ENCODE data around the gene PCTP. TPM values are rescaled to one million over a fixed set of nuclear protein-coding genes. Genes with fewer than 3 reads are reported as not detected.

Gene PCTP
- total RNA-seq, 1 donor from 2014 or later, result 7.7 TPM

DNA sequence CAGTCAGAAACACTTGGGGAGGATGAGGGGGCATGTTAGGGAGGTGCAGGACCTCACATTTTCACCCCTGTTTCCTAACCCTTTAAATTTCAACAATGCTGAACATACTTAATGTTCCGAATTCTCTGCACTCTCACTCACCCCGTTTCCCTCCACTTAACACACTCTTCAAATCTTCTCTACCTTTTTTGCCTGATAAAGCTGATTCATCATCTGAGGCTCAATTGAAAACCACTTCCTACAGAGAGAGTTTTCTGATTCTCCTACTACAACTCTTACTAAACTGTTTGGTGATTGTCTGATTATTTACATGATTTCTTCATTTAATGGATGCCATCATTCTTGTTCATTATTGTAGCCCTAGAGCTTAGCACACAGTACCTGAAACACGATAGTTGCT lies 42.4 kb downstream of the PCTP start:
- DNase-seq (ENCODE audit: low spot score), result no peak

DNA sequence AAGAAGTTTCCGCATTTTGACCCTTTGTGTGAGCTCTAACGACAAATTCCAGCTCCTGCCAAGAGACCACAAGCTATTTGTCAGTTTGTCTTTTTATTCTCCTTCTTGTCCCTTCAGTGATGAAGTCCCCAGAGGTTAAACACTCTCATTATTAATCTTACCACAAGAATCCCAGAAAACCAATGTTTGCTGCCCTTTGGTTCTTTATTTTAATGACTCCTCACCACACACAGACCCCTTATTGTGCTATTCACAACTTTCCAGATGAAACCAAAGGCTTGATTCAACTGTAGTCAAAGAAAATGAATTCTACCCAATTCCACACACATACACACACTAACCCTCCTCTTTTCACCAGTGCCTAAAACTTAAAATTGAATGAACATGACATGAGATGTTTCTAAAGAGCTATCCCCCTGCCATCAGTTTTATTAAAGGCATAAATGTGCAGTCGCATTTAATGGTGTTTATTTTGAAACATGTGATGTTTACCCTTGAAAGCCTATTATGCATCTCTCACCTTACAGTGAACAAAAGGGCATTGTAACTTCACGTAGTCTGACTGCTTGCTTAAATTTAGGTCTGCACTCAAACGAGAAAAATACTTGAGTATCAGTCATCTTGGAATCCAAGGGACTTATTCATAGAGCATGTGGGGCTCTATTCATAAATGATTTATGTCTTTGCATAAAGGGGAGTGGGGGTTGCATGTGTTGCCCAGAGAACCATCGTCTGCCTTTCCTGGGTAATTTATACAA lies 44.1 kb downstream of the PCTP start:
- no peak for DNase-seq (ENCODE audit: low spot score)

DNA sequence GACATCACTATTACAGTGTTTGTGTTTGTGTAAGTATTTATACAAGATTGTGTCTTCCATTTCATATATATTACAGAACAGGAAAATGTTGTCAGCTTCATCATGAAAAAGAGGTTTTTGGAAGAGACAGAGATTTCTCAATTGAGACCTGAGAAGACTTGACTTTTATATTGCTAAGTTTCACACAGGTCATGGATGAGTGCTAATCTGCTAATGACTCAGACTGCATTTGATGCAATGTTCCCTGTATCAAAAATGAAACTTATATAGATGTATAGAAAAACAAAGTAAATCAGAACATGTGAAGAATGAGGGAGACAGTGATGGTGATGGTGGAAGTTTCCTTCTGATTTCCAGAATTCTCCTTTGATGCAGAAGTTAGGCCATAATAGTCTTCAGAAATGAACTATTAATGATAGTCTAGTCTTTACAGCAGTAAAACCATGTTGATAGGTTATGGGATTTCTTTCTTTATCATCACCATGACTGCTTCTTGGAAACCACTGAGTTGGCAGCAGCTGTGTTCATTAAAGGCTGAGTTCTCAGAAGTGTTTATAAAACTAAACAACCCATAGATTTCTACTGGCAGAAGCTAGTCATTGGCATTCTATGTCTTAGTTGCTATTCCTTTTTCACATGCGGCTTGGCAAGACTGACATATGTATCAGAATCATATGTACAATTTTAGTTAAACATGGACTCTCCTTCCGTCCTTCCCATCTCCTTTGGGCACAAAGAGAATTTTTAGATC lies 56.1 kb downstream of the PCTP start:
- no peak for DNase-seq (ENCODE audit: low spot score)

DNA sequence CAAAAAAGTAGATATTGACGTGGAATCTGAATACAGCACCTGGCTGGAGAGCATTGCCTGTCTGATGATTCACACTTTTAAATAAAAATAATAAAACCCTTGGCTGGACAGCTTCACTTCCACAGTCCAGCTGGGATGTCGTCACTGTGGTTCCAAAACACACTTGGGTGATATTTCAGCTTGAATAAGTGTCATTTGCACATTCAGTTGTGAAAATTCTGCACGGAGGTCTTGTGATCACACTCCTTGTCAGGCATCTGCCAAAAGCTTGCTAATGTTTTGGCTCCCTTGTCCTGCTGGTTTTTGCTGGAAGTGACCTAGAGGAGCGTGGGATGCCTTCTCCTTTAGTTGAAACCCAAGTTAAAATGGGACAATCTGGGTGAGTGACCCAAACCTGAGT lies 60.7 kb downstream of the PCTP start:
- DNase-seq (ENCODE audit: low spot score), result no peak

DNA sequence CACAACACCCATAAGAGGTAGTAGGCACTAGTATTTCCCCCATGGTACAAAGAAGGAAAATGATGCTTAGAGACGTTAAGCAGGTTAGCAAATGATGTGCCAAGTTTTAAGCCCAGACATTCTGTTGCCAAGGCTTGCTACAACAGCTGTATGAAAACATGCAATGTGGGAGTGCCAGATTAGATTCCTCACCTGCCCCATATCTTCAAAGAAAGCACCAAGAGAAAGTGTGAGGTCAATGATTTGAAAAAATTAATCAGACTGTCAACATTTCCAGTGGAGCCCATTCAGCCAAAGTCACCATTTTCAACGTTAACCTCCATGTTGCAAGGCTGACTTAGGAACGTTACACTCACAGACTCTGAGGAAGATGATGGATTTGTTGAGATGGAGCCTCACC lies 61.5 kb downstream of the PCTP start:
- no peak for DNase-seq (ENCODE audit: low spot score)

DNA sequence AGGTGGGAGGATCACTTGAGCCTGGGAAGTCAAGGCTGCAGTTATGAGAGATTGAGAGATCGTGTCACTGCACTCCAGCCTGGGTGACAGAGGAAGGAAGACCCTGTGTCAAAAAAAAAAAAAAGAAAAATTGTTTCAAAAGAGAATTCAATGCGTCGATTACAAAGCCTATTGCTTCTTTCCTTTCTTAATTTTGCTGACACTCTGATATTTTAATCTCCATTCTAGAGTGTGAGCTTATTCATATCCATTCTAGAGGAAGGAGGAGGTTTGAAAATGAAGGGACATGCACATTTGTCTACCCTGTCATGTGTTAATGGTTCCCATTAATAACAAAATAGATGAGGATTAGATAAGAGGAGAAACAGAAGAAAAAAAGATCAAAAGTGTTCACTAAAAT lies 63.1 kb downstream of the PCTP start:
- no peak for DNase-seq (ENCODE audit: low spot score)

DNA sequence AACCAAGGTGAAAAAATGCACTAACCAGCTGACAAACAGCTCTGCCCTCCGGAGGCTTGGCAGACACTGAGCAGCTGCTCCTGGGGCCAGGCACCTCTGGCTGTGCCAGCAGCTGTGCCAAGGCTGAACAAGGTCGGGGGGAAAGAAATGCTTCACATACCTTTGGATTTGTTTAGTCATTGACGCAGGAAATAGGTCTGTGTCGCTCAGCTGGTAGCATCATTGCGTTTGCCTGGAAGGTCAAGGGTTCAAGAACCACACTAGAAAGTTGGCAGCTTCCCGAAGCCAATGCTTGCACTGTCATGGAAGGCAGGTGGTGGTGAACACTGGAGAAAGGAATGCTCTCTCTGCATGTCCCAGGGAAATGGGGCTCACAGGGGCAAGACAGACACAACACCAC lies 63.5 kb downstream of the PCTP start:
- no peak for DNase-seq (ENCODE audit: low spot score)

DNA sequence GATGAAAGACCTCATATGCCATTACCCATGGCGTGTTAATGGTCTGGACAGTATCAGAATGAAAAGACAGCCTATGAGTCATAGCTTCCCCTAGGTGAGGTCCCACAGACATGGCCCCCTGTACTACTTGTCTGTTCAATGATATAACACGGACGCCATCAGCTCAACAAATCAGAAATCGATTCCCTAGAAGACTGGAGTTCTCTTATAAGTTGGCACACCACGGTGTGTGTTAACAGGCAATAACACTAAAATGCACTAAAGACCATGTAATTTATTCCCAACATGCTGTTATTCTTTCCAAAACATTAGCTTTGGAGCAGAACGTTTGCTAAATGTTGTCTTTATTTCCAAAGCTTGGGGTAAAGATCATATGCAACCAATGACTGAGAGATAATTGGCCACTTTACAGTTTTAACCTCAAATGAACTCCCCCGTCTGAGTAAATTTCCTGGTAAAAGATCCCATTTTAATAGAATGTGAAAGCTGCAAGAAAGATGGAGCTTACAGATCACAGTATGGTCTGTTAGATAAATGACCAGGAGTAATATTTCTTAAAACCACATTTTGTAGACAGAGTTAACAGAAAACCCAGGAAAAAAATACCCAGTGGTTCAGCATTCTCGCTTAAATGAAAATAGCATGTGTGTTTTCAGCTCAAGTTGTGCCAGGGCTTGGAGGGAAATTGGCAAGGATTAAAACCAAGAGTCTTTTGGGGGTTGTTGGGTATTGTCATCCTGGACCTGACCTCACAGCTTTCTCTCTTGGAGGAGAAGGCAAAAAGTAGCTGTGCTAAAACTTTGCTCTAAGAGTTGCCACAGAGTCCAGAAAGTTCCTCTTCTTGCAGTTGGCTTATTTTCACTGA lies 65.9 kb downstream of the PCTP start:
- DNase-seq (ENCODE audit: low spot score), result no peak

DNA sequence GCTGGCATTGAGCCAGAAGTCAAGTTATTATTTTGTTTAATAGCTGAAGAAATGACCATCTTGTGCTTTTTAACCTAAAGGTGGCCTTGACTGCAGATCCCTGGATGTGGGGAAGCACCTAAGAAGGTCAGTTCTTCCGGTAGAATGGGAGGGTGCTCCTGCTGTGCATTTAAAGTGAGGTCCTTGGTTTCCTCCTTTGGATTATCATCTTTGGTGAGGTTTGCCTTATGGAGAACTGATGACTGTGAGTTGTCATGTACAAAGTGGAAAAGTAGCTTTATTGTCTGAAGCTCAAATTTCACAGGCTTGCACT lies 66.5 kb downstream of the PCTP start:
- DNase-seq (ENCODE audit: low spot score), result no peak

DNA sequence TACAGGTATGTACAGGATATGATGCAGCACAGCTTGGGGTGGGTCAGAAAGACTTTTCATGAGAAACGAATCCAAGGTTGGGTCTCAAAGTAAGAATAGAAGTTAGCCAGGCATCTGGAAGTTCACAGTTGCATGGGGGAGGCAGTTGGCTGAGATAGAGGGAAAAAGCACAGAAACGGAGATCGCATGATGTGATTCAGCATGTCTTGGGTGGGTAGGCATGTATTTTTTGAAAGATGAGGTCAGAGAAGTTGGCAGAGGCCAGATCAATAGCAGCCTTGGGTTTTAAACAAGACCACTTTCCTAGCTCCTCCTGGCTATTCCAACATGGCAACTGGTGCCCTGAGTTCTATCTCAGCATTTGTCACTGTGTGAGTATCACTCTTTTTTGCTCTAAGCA lies 67.2 kb downstream of the PCTP start:
- DNase-seq (ENCODE audit: low spot score), result no peak

DNA sequence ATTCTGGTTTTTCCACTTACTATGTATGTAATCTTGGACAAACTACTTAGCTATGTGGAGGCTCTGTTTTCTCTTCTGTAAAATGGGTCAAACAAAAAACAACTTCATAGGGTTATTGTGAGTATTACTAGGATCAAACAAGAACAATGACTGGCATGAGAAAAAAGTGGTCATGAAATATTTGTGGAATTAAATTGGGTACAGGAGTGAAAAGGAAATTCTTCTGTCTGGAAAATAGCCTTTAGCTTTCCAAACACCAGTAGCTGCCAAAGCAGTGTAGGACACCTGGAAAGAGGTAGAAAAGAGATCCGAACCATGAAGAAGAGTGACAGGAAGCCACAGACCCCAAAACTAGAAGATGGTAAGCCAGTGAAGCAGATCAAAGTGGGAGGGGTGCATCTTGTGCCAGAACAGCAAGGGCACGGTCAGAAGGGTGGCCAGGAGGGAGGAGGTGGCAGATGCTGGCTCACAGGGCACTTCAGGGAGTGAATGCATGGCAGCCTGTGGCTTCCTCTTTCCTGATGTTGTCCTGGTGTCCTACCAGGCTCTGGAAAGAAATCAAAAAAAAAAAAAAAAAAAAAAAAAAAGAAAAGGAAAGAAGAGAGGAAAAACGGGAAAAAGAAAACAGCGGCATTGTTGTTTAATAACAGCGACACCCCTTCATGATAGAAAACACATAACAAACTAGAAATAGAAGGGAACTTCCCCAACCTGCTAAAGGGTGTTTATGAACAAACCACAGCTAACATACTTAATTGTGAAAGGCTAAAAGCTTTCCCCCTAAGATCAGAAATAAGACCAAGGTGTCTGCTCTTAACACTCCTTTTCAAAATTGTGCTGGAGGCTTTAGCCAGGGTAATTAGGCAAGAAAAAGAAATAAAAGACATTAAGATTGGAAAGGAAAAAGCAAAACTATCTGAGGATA lies 67.9 kb downstream of the PCTP start:
- DNase-seq (ENCODE audit: low spot score), result no peak

DNA sequence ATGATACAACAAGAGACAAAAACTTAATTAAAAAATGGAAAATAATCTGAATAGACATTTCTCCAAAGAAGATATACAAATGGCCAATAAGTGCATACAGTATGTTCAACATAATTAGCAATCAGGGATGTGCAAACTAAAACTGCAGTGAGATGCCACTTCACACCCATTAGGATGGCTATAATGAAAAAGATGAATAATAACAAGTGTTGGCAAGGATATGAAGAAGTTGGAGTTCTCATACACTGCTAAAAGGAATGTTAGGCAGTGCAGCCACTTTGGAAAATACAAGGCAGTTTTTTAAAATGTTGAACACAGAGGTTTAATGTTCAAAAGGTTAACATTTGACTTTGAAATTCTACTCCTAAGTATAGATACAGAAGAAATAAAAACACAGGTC lies 69.8 kb downstream of the PCTP start:
- no peak for DNase-seq (ENCODE audit: low spot score)

DNA sequence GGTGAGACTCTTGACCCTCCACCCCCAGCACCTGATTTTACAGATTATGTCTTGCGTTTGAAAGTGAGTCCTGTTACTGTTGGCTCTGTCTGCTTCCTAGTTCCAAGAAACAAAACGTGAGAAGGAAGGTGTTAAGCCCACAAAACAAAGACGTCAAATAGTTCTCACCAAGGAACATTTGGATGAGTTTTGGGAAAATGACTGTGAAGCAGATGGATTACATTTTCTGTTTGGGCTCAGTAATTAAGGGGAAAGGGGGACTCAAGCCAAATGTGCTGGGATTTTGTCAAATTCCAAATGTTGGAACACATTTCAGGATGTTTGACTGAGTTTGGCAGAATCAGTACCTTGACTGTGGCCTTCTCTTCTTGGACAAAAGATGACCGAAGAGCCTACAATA lies 71.2 kb downstream of the PCTP start:
- DNase-seq (ENCODE audit: low spot score), result no peak

DNA sequence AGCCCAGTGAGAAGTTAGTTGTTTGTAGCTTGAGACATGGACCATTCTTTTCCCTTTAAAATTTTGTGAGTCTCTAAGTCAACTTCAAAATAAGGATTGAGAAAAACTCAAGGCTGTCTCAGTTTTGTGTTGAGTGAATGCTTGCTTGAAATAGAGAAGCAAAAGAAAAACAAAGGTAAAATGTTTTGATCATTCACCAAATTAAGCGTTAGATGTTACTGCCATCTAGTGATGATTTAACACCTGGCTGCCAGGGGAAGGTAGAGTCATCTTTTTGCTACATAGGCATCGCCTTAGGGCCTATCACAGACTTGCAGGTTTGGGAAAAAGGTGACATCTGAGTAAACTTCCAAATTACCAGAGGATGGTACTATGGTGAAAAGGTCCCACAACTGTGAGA lies 74.4 kb downstream of the PCTP start:
- no peak for DNase-seq (ENCODE audit: low spot score)

Other genes with a start within 250 kb of the PCTP start
- 1.9 TPM for gene SMIM36, start 239.6 kb upstream of the PCTP start, total RNA-seq (ENCODE audit: insufficient read depth, low replicate concordance)
- 1.2 TPM for gene TMEM100, start 28.2 kb upstream of the PCTP start, total RNA-seq (ENCODE audit: insufficient read depth, low replicate concordance)